ENCODE measurements around the gene GIT2.

Gene GIT2

DNA sequence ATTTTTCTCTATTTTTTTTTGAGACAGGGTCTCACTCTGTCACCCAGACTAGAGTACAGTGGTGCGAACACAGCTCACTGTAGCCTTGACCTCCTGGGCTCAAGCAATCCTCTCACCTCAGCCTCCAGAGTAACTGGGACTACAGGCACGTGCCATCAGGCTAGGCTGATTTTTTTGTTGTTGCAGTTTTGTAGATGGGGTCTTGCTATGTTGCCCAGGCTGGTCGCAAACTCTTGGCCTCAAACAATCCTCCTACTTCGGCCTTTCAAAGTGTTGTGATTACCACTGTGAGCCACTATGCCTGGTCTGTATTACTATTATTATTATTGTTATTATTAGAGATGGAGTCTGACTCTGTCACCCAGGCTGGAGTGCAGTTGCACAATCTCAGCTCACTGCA, 23.3 kb downstream of the GIT2 start:
- DNase-seq = no peak

DNA sequence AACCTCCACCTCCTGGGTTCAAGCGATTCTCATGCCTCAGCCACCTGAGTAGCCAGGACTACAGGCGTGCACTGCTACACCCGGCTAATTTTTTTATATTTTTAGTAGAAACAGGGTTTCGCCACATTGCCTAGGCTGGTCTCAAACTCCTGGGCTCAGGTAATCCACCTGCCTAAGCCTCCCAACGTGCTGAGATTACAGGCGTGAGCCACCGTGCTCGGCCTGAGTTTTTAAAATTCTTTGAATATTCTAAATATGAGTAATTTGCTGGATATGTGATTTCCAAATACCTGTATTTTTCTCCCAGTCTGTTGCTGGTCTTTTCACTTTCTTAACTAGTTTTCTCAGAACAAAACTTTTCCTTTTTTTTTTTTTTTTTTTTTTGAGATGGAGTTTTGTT, 27.4 kb downstream of the GIT2 start:
- no peak for DNase-seq

DNA sequence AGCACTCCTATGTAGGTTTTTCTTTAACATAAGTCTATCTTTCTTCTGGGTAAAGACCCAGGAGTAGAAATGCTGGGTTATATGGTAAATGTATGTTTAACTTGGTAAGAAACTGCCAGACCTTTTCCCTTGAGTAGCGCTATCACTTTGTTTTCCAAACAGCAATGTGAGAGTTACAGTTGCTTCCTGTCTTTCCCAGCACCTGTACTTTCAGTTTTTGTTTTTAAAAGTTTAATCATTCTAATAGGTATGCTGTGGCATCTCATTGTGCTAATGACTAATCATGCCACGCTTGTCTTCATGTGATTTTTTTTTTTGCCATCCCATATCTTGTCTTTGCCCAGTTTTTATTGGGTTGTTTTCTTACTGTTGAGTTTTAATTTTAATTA, 28.1 kb downstream of the GIT2 start:
- DNase-seq = no peak

DNA sequence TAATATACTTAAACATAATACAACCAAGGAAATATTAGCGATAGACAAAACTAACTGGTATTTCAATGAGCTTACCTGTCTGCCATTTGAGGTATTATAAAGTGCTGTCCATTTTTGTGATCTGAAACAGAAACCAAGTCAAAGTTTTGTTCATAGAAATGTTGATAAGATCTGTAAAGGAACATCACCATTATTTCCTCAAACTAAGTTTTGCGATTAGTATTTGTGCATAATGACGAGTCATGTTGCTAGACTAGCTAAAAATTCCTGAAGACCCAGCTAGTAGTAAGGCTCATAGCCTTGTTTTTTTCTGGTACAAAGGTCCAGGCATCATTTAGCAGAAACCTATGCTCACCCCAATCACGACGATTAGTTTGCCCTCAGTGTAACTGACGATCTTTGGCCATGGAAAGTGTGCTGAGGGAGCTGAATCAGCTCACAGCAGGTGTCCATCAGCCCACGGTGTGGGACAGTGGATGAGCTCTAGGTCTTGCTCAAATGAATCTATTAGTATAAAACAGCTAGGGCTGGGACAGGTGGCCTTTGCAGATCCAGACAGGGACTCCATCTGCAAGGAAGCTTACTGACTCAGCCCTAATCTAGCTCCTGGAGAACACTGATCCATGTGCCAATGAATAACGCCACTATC, 28.7 kb downstream of the GIT2 start:
- no peak for DNase-seq

DNA sequence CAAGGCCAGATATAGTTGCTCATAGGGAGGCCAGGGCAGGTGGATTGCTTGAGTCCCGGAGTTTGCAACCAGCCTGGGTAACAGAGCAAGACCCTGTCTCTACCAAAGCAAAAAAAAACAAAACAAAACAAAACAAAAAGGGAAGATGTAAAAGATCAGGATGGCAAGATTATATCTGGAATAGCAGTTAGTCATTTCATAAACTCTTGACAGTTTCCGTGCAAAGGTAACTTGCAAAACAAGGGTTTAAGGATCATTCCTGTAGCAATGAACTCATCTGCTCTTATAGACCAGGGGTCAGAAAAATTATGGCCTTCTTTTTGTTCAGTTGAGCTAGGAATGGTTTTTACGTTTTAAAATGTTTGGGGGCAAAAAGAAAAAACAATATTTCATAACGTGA, 29.6 kb downstream of the GIT2 start:
- no peak for DNase-seq

DNA sequence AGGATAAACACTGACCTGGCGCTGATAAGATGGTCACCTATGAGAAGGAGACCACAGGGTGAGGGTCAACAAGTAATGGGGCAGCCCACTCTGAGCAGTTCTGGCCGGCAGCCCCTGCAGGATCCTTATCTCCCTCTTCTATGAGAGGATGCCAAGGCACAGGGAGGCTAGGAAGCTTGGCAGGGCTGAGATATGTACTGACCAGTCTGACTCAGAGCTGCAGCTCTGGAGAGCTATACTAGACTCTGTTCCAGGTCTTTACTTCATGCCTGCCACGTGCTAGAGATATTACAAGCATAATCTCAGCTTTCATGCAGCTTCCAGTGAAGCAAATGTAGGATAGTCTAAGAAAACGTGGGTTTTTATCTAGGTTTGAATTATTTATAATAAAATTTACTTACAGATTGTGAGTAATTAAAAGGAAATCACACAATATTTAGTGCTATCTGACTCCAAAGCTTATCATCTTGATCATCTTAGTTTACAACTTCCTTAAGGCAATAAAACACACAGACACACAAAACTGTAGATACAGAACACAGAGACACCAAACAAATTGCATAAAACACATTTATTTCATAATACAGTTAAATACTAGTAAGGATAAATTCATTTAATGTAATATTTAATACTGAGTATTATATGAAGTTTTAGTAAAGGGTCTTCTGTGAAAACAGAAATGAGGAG, 32.3 kb downstream of the GIT2 start:
- no peak for DNase-seq

DNA sequence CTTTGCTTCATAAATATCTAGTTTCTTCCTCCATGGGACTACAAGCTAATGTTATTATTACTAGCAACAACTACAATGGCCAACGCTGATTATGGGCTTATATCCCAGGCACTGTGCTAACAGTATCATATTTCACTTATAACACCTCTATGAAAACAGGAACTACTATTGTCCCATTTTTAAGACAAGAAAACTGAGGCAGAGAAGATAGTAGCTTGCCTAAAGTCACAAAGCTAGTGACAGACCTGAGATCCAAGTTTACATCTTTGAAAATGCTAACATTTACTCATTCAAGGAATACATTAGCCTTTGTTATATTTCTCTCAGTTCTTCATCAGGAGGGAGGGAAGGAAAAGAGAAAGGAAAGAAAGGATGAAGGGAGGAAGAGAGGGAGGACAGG, 32.8 kb downstream of the GIT2 start:
- DNase-seq = no peak

DNA sequence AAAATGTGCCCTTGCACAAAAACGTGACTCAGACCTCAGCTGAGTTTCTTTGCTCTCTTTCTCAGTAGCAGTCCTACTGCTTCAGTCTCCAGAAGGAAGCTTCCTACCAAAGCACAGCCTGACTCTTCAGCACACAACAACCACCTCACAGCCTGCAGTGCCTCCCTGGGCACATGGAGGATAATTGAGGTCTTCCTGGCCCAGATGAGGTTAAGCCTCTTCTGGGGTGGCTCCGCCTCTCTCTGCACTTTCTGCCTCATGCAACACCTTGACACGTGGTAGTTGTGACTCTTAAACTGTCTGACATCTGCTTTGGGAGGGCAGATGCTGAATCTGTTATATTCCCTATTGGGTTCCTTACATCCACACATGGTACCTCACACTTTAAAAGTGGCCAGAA, 33.8 kb downstream of the GIT2 start:
- DNase-seq = no peak

DNA sequence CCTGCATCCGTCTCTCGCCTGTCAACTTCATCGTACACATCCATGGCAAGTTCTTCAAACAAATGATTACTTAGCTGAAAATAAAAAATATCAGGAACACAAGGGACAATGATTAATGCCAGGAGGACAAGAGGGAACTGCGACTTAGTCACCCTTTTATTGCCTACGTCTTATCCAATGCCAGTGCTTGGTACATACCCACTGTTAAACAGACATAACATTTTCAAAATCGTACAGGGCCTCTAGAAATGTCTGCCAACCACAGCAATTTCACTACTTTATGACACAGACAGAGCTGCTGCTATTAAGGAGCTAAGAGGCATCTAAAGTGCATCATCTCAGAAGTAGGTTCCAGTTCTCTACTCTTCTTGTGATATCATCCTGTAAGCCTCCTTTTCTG, 34.6 kb downstream of the GIT2 start:
- DNase-seq = no peak

DNA sequence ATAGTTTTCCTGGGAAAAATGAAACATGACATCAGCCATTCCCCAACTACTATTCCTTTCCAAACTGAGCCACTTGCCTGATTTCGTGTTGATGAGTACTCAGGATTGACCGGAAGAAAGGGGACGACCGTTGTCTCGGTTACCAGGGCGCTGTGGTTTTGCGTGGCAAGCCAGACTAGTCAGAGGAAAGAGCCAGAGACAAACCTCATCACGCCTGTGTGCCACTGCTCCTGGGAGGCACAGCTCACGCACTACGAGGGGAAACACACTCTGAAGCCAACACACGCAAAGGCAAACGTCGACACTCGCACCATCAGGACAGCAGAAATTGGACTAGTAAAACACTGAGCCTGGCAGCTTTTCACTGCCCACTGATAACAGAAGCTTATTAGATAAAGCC, 35.0 kb downstream of the GIT2 start:
- DNase-seq = no peak

DNA sequence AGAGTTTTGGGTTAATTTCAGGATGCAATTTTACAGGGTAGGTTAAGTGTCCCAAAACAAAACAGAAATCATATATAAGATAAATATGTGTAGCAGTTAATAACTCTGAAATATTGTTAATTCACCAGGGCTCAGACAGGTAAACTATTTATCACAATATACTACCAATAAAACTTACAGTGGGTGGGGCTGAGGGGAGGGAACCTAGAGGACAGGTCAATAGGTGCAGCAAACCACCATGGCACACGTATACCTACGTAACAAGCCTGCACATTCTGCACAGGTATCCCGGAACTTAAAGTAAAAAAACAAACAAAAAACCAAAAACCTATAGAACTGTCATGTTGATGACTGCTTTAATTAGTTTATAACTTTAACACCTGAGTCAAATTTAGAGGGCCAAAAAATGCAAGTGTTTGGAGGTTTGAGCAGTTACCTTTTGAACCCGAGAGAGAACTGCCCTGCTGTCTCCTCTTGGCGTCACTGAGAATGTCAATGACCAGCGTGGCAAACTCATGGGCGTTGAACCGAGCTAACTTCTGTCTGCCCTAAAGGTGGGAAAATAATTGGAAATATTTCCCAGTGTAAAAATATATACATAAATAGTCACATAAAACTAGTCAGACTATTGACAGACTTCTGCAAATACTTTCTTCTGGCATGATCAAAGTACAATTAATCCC, 36.6 kb downstream of the GIT2 start:
- no peak for DNase-seq

DNA sequence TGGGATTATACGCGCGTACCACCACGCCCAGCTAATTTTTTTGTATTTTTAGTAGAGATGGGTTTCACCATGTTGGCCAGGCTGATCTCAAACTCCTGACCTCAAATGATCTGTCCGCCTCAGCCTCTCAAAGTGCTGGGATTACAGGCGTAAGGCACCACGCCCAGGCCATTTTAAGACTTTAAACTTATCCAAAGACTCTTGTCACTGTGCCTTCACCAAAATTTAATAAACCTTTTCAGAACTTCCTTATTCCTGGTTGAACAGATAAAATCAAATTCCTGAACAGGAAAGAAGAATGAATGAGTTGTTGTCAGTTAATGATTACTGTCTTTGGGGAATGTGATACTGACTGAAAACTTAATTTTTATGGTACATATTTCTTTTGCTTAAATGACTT, 37.8 kb downstream of the GIT2 start:
- DNase-seq = no peak

DNA sequence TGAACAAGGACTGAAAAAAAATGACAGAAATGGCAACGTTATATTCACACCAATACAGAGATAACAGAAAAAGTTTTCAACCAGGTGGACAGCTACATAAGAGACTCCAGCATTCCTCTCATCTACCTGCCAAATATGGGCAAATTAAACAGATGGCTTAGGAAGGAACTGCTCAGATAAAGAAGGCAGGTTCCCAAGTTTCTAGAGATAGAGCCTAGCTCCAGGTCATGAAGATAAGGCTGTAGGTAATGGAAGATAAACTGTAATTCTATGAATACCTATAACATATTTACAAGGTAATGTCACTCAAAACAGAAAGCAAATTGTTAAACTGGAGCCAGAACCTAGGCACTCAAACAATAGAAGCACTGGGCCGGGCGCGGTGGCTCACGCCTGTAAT, 42.5 kb downstream of the GIT2 start:
- DNase-seq = no peak

DNA sequence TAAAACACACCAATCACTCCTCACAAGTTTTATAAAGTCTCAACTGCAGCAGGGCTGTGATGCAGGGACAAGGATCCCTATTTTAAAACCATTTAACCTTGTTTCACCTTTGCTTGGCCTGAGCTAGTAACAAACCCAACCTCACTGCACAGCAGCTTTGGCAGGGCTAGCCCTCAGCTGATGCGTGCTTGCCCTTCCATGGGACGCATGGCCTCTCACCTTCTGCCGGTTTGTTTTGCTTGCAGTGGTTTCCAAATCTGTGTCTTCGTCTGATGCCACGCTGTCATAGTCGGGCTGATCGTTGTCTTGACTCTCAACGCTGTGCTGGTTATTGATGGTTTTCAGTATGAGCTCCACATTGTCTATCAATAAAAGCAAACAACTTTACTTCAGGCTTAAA, 43.3 kb downstream of the GIT2 start:
- no peak for DNase-seq

DNA sequence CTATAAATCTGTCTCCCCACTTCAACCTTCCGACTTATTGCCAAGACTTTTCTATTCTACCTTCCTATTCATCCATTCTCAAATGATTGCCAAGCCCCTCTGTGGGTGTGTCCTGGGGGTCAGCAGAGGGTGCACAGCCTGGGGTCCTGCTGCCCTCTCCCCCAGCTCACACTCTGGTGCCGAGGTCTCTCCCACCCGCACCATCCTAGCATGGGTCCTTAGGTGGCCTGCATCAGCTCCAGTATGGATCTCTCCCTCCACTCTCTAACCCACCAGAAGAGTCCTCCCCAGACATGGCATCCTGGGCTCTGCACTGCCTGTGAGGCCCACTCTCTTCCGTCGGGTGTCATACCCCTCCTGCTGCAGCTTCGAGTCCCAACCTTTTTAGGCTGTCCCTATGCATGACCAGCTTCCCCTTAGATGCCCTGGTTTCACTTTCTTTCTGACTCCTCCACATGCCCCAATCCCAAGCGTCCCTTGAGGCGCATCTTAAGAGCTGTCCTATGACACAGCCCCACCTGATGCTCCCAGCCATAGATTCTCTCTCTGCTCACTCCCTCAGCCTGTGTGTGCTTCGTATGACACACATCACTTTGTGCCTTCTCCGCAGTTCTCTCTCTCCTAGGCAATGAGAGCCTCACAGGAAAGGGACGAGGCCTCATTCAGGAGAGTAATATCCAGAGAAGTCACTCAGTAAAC, 43.9 kb downstream of the GIT2 start:
- DNase-seq = no peak

DNA sequence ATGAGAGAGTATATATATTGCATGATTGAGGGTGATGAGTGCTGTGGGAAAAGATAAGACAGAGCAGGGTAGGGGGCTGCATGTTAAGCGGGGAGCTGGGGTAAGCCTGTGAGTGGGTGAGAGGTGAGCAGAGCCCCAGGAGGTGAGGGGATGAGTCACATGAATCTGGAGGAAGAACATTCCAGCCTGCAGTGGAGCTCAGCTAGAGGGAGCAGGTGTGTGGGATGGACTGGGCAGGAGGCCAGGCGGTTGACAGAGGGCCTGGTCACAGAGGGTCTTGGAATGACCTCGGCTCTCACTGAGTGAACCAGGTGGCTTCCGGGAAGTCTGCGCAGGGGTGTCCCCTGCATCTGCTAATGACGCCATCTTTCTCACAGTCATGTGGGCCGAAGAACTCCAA, 44.4 kb downstream of the GIT2 start:
- DNase-seq = no peak

DNA sequence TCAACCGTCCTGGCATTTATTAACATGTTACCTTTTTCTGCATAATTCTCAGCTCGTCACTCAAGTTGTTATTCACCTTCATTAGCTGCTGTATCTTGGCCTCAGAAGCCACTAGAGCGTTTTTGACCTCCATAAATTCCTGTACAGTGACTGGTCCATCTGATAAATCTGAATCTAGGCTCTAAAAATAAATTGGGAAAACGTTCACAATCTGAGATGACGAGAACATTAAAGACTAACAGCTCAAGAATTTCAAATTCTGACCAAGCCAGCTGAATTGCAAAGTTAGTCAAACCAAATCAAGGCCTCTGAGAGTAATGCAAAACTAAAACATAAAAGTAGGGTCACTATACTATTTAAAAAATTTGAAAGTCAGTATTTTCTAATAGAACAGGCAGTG, 45.0 kb downstream of the GIT2 start:
- no peak for DNase-seq

DNA sequence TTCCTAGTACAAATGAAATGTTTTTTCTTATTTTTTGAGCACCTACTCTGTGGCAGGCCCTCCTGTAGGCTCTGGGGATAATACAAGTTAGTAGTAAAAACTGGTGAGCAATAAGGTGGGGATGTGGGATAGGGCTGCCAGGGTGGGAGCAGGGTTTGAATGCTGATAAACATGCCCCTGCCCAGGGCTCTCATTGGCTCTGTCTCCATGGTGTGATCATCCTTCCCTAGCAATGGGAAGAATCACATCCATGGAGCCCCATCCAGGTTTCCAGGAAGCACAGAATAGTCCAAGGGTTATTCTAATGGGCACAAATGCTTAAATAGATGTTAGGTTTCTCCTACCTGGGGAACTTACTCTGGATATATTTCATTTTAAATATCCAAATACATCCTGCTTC, 45.5 kb downstream of the GIT2 start:
- DNase-seq = no peak

DNA sequence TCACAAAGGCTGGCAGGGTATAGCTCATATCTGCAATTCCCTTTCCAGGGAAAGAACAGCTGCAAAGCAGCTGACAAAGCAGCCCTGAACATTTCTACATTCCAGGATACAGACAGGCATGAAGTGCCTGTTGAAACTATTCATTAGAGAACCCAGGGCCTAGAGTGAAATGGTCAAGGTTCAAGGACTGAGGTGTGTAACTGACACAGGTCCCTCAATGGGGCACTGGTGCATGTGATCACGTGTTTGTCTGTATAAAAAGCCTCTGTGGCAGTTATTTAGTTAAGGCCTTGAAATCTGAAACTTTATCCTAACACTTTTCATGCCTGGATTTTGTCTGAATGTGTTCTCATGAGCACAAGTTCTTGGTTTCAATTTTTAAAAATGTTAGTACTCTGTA, 47.1 kb downstream of the GIT2 start:
- peak; percentile 45 for DNase-seq

DNA sequence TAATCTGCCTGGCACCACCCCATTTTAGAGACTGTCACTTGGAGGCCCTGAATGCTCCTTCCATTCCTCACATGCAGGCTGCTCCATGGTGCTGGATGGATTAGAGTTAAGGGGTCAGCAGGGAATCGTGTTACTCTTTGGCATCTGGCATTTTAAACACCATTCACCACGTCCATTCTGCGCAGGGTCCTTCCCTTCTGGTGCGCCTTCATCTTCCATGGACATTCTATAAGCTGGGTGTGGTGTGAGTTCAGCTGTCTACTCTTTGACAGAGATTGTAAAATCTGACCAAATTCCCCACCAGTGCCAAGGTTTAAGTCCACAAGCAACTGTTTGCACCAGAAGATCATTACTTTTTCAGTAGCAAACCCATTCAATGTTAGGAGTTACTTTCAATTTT, 47.8 kb downstream of the GIT2 start:
- DNase-seq = no peak

DNA sequence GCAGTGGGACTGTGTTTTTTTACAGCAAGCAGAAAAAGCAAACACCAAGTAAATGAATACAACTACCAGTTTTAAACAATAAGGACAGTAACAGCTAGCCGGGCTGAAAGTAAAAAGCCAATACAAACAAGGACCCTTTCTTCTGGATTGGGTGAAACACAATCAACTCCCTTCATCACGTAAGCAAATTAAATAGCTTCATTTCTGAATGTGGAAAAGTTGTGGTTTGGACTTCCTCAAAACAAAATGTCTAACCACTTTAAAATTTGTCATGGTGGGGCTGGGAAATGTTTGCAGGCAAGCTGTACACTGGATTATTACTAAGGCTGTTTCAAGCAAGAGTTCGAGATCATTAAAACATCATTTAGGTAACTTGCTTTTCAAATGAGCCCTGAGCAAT, 48.6 kb downstream of the GIT2 start:
- DNase-seq = no peak

DNA sequence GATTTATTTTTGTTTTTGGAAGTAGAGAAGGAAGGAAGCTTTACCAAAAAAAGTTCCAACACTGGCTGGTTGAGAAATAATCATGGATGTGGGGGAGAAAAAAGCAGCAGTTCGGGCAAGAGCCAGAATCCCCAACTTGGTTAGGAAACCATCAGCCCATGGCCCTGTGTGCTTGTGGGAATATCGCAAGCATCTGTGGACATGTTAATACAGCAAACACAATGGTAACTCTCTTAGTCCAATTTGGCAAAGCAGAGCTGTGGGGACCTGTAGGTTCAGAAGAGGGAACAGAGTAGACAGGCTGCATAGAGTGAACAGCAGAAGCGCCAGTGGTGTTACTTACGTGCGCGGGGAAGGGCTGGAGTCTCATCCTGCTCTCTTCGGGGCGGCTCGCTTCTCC, 49.3 kb downstream of the GIT2 start:
- no peak for DNase-seq

DNA sequence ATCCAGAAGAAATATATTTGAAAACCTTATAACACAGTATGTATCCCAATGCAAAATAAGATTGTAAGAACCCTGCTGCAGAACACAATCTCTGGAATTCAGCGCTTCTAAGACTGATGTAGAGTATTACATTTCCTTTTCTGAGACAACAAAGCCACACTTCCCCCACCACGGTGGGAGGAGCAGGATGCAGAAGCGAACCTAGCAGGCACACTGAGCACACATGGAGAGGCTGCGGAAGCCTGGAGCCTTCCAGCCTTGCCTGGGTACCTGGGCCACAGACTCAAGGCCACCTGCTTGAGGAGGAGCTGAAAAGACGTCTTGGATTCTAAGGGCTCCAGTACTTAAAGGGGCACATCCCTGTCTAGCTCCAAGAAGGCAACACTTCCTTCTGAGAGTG, 49.7 kb downstream of the GIT2 start:
- no peak for DNase-seq

Data from NCI-H2107 (cell line).